DLD1 (cell line): ENCODE data around the gene NOC2L.

ENCODE experiments used
- in situ Hi-C: cut with HindIII; loops from 2 replicates; pipeline ENCODE4 v1.10.0; 2017; ENCODE audit warnings: low sequenced_read_pairs

NOC2L gene

GRCh38 chr1:932776-933602 is 26.1 kb downstream of the NOC2L start:
- in situ Hi-C loops: no loop called here

GRCh38 chr1:932173-932510 is 26.9 kb downstream of the NOC2L start:
- in situ Hi-C loops: no loop called here

- in situ Hi-C loops: no loop called here
Measured at GRCh38 chr1:931380-932172, 27.5 kb downstream of the NOC2L start.

GRCh38 chr1:930633-931138 is 28.4 kb downstream of the NOC2L start:
- in situ Hi-C loops: no loop called here

- in situ Hi-C loops: no loop called here
Measured at GRCh38 chr1:929712-930632, 29.1 kb downstream of the NOC2L start.

- in situ Hi-C loops: no loop called here
Measured at GRCh38 chr1:928825-929661, 30.0 kb downstream of the NOC2L start.

GRCh38 chr1:927748-928147 is 31.3 kb downstream of the NOC2L start:
- in situ Hi-C loops: no loop called here

- in situ Hi-C loops: no loop called here
Measured at GRCh38 chr1:927234-927633, 31.8 kb downstream of the NOC2L start.

- in situ Hi-C loops: no loop called here
Measured at GRCh38 chr1:925561-926421, 33.3 kb downstream of the NOC2L start.

GRCh38 chr1:924656-925560 is 34.1 kb downstream of the NOC2L start:
- in situ Hi-C loops: no loop called here

GRCh38 chr1:923991-924655 is 34.9 kb downstream of the NOC2L start:
- in situ Hi-C loops: no loop called here

GRCh38 chr1:923131-923990 is 35.7 kb downstream of the NOC2L start, which contains the start of gene SAMD11:
Gene SAMD11, plus strand, starts transcription at chr1:923923. Its CDS starts 509 bp downstream, at chr1:924432.
- in situ Hi-C loops: no loop called here

- in situ Hi-C loops: no loop called here
Measured at GRCh38 chr1:921011-921837, 37.8 kb downstream of the NOC2L start.

- in situ Hi-C loops: no loop called here
Measured at GRCh38 chr1:920521-920920, 38.5 kb downstream of the NOC2L start.

- in situ Hi-C loops: no loop called here
Measured at GRCh38 chr1:920010-920409, 39.0 kb downstream of the NOC2L start.
